K562 (cell line): Measurements from ENCODE around the gene NXF1. TPM values are rescaled to one million over a fixed set of nuclear protein-coding genes. Genes with fewer than 3 reads are reported as not detected.

Source experiments
- ARID1B ChIP-seq: fragments of 450-650 bp; IDR thresholded peaks from 2 replicates; pipeline ENCODE4 v1.6.1; 2016; ENCODE audit warnings: antibody characterized with exemption, mild to moderate bottlenecking, inconsistent platforms
- ATF2 ChIP-seq: sonication (generic); formaldehyde crosslinking; IDR thresholded peaks from 2 replicates; pipeline ENCODE4 v1.8.1; 2022; ENCODE audit warnings: missing genetic modification reagents
- ATF4 ChIP-seq: fragments of 450-650 bp; formaldehyde crosslinking; IDR thresholded peaks from 2 replicates; pipeline ENCODE4 v1.4.0; 2022; ENCODE audit warnings: mild to moderate bottlenecking, moderate library complexity
- BCOR ChIP-seq: fragments of 450-650 bp; IDR thresholded peaks from 2 replicates; pipeline ENCODE4 v1.6.1; 2016
- CHD1 ChIP-seq: fragments of 200-600 bp; sonication (generic); IDR thresholded peaks from one replicate; pipeline ENCODE4 v1.6.1; 2012; ENCODE audit warnings: mild to moderate bottlenecking, moderate library complexity, low read length, inconsistent platforms
- HNRNPH1 ChIP-seq: fragments of 200-400 bp; formaldehyde crosslinking; optimal IDR thresholded peaks from 2 replicates; pipeline ENCODE3; 2017; ENCODE audit warnings: low read depth, mild to moderate bottlenecking, low read length, moderate library complexity
- HSF4 ChIP-seq: fragments of 250-450 bp; sonication (Bioruptor Pico); IDR thresholded peaks from 2 replicates; pipeline ENCODE4 v2.1.2; 2022; ENCODE audit warnings: mild to moderate bottlenecking, moderate library complexity, borderline replicate concordance
- KDM4B ChIP-seq, 2 experiments: fragments of 450-650 bp in 1 of 2; sonication (generic) in 1 of 2; IDR thresholded peaks; 2 replicates each; pipeline ENCODE4 v1.6.1; 2016 to 2017; ENCODE audit warnings: borderline replicate concordance in 2 of 2, antibody characterized with exemption in 1 of 2, low read depth in 1 of 2, mild to moderate bottlenecking in 1 of 2
- MLX ChIP-seq, 2 experiments: fragments of 450-650 bp in 1 of 2; sonication (generic) in 1 of 2; formaldehyde crosslinking; conservative IDR thresholded peaks; 2 replicates each; pipeline versions ENCODE4 v1.4.0 to v1.8.1; 2020 to 2022; ENCODE audit warnings: mild to moderate bottlenecking in 1 of 2, missing genetic modification reagents in 1 of 2
- NRF1 ChIP-seq, 2 experiments: fragments of 450-650 bp; IDR thresholded peaks in 1 of 2; conservative IDR thresholded peaks in 1 of 2; 2 replicates each; pipeline ENCODE4 v1.6.1; 2014; ENCODE audit warnings: mild to moderate bottlenecking in 2 of 2
- PBX2 ChIP-seq, 2 experiments: IDR thresholded peaks in 1 of 2; conservative IDR thresholded peaks in 1 of 2; 2 replicates each; pipeline ENCODE4 v1.6.1; 2016; ENCODE audit warnings: low read depth in 2 of 2, mild to moderate bottlenecking in 1 of 2, missing compliant biosample characterization in 1 of 2, missing genetic modification characterization in 1 of 2, moderate library complexity in 1 of 2
- SMARCA5 ChIP-seq: fragments of 450-650 bp; IDR thresholded peaks from 2 replicates; pipeline ENCODE4 v1.6.1; 2016
- SMARCE1 ChIP-seq: fragments of 450-650 bp; IDR thresholded peaks from 2 replicates; pipeline ENCODE4 v1.7.1; 2016; ENCODE audit warnings: mild to moderate bottlenecking
- TAF15 ChIP-seq: fragments of 200-400 bp; formaldehyde crosslinking; IDR thresholded peaks from 2 replicates; pipeline ENCODE4 v1.6.1; 2017; ENCODE audit warnings: mild to moderate bottlenecking, low read depth, low read length, moderate library complexity
- ZNF41 ChIP-seq: fragments of 250-450 bp; sonication (Bioruptor Pico); conservative IDR thresholded peaks from 2 replicates; pipeline ENCODE4 v1.4.0; 2020; ENCODE audit warnings: mild to moderate bottlenecking
- ZNF507 ChIP-seq: conservative IDR thresholded peaks from 2 replicates; pipeline ENCODE4 v1.6.1; 2017; ENCODE audit warnings: missing genetic modification characterization, missing compliant biosample characterization
- ZNF79 ChIP-seq: fragments of 250-450 bp; sonication (Bioruptor Pico); IDR thresholded peaks from 2 replicates; pipeline ENCODE4 v1.4.0; 2020; ENCODE audit warnings: low read depth, mild to moderate bottlenecking, moderate library complexity
- polyA plus RNA-seq, 8 experiments: library from polyadenylated mRNA; depleted of rRNA in 4 of 8; stranded (reverse) in 5 of 8; unstranded in 3 of 8; fragments of >200 nt; fragmentation: Nextera tagmentation in 2 of 8; fragmentation: Illumina TruSeq in 1 of 8; extraction: Ambion mirVana in 2 of 8; extraction: Trizol in 1 of 8; gene quantifications; 2 replicates each; pipeline versions ENCODE4 v1.2.1 to v1.2.3, GENCODE V29; 2011 to 2014; ENCODE audit warnings: inconsistent platforms in 1 of 8, missing spikeins in 1 of 8
- total RNA-seq, 7 experiments: library from RNA; depleted of rRNA in 6 of 7; stranded (reverse); fragments of >200 nt in 6 of 7; fragmentation: Illumina TruSeq in 2 of 7; extraction: Trizol in 2 of 7; gene quantifications; 2 replicates each; pipeline versions ENCODE4 v1.2.1 to v1.2.3, GENCODE V29; 2011 to 2021; ENCODE audit warnings: low replicate concordance in 1 of 7

Gene NXF1
- total and polyA plus RNA-seq, 9 of the 15 experiments (the other 6 are each of a cell fraction or from before 2014, with no cell fraction given): 18.1 to 98.3 (median 35.8) TPM

- TF ChIP-seq ATF2 (CRISPR knock-in tag): no peak
- peak in 1 of 2 experiments; percentile 89; a peak in 1 of 4 replicates for TF ChIP-seq KDM4B (IDR thresholded peaks at IDR 0.05; ENCODE audit: borderline replicate concordance in 2 of 2, low read depth in 1 of 2)
- TF ChIP-seq ZNF507 (tag): no peak
- no peak for TF ChIP-seq TAF15
- no peak for TF ChIP-seq HSF4 (CRISPR knock-in tag)
- TF ChIP-seq CHD1: peak; percentile 82
- TF ChIP-seq ATF4 (CRISPR knock-in tag): no peak
- TF ChIP-seq SMARCA5: no peak
- TF ChIP-seq PBX2 (CRISPR knock-in tag; IDR thresholded peaks at IDR 0.05; ENCODE audit: low read depth): 0 out of 2 replicates have a peak, but pooled peaks have one; percentile 11
- no peak for TF ChIP-seq PBX2 (tag; conservative IDR thresholded peaks at IDR 0.05; ENCODE audit: low read depth)
- peak; percentile 13; the same call in 1 of the 2 replicates for TF ChIP-seq ARID1B
- no peak for TF ChIP-seq HNRNPH1
- TF ChIP-seq BCOR: no peak; the same call in 1 of the 2 replicates
- no peak for TF ChIP-seq ZNF79 (CRISPR knock-in tag)
- no peak; the same call in 1 of the 2 replicates for TF ChIP-seq SMARCE1
- TF ChIP-seq ZNF41 (CRISPR knock-in tag): no peak
- peak in 1 of 2 experiments; percentile 64; a peak in 1 of 4 replicates for TF ChIP-seq MLX (CRISPR knock-in tag; conservative IDR thresholded peaks at IDR 0.05)
- peak; percentile 82 to 86 for TF ChIP-seq NRF1 (conservative IDR thresholded peaks at IDR 0.05 in 1 of 2, IDR thresholded peaks at IDR 0.05 in 1 of 2)
These were observed 18.1 kb downstream of the NXF1 start, which contains the start of gene TMEM179B (continued) for GRCh38 chr11:62787005-62787759.
